GM23338 (cell line): ENCODE measurements around the gene PICALM. TPM values are rescaled to one million over a fixed set of nuclear protein-coding genes. Genes with fewer than 3 reads are reported as not detected.

ENCODE experiments used
- ATAC-seq: fragments of 200-7000 bp; cut with Tn5 transposase; 3 replicates; pipeline ENCODE4 v1.9.1; 2020
- DNase-seq: peaks from one replicate; pipeline ENCODE4 v3.0.0-alpha.2; 2015; ENCODE audit warnings: low spot score
- H2AFZ ChIP-seq: fragments of 200-600 bp; sonication (generic); 2 replicates; pipeline ENCODE4 v1.8.0; 2016; ENCODE audit warnings: antibody characterized with exemption, mild to moderate bottlenecking, moderate library complexity
- H3F3A ChIP-seq: fragments of 200-600 bp; sonication (generic); replicated peaks from 2 replicates; pipeline ENCODE4 v1.8.0; 2017; ENCODE audit warnings: antibody characterized with exemption, mixed run types, low read depth
- H3K27ac ChIP-seq: fragments of 200-600 bp; sonication (generic); 2 replicates; pipeline ENCODE4 v1.6.1; 2016; ENCODE audit warnings: low read depth
- H3K27me3 ChIP-seq: fragments of 200-600 bp; sonication (generic); 2 replicates; pipeline ENCODE4 v1.8.0; 2016; ENCODE audit warnings: mild to moderate bottlenecking, mixed run types, moderate library complexity; ENCODE audit not compliant: insufficient read depth
- H3K36me3 ChIP-seq: fragments of 200-600 bp; sonication (generic); 2 replicates; pipeline ENCODE4 v1.8.0; 2016; ENCODE audit warnings: mild to moderate bottlenecking; ENCODE audit not compliant: insufficient read depth
- H3K4me1 ChIP-seq: fragments of 200-600 bp; sonication (generic); 2 replicates; pipeline ENCODE4 v1.8.0; 2016; ENCODE audit warnings: mild to moderate bottlenecking, moderate library complexity; ENCODE audit not compliant: insufficient read depth
- H3K4me2 ChIP-seq: fragments of 200-600 bp; sonication (generic); 2 replicates; pipeline ENCODE4 v1.7.1; 2017; ENCODE audit warnings: mixed run types
- H3K4me3 ChIP-seq: fragments of 200-600 bp; sonication (generic); 2 replicates; pipeline ENCODE4 v1.6.1; 2016; ENCODE audit warnings: mixed run types
- H3K79me2 ChIP-seq: fragments of 200-600 bp; sonication (generic); replicated peaks from 2 replicates; pipeline ENCODE4 v1.8.0; 2017; ENCODE audit warnings: mild to moderate bottlenecking; ENCODE audit not compliant: insufficient read depth
- H3K9me2 ChIP-seq: fragments of 200-600 bp; sonication (generic); 2 replicates; pipeline ENCODE4 v1.8.0; 2017; ENCODE audit not compliant: insufficient read depth
- H4K20me1 ChIP-seq: fragments of 200-600 bp; sonication (generic); replicated peaks from 2 replicates; pipeline ENCODE4 v1.8.0; 2017; ENCODE audit warnings: mild to moderate bottlenecking; ENCODE audit not compliant: insufficient read depth
- H3K27ac Mint-ChIP-seq: 2 replicates; pipeline ENCODE4 v1.8.0; 2020; ENCODE audit warnings: inconsistent platforms, mild to moderate bottlenecking, moderate library complexity, mixed read lengths
- H3K27me3 Mint-ChIP-seq: 3 replicates; pipeline ENCODE4 v1.8.0; 2022; ENCODE audit warnings: low read depth, mild to moderate bottlenecking, moderate library complexity, mixed read lengths, inconsistent platforms; ENCODE audit not compliant: insufficient read depth, poor library complexity
- H3K36me3 Mint-ChIP-seq: 3 replicates; pipeline ENCODE4 v1.8.0; 2021; ENCODE audit warnings: low read depth, mild to moderate bottlenecking, inconsistent platforms, moderate library complexity, mixed read lengths
- H3K4me1 Mint-ChIP-seq: 3 replicates; pipeline ENCODE4 v1.8.0; 2020; ENCODE audit warnings: mild to moderate bottlenecking, inconsistent platforms, mixed read lengths
- H3K4me3 Mint-ChIP-seq: 3 replicates; pipeline ENCODE4 v1.8.0; 2021; ENCODE audit warnings: moderate library complexity, mild to moderate bottlenecking, inconsistent platforms, mixed read lengths
- H3K9me3 Mint-ChIP-seq: 3 replicates; pipeline ENCODE4 v1.8.0; 2020; ENCODE audit warnings: moderate library complexity, mild to moderate bottlenecking, inconsistent platforms, mixed read lengths
- CREB1 ChIP-seq: fragments of 250-450 bp; sonication (Bioruptor Pico); IDR thresholded peaks from 2 replicates; pipeline ENCODE4 v1.5.0; 2020; ENCODE audit warnings: low read depth, mild to moderate bottlenecking, moderate library complexity
- EZH2 ChIP-seq: fragments of 200-600 bp; sonication (generic); IDR thresholded peaks from one replicate; pipeline ENCODE4 v1.8.0; 2017; ENCODE audit warnings: antibody characterized with exemption, mild to moderate bottlenecking, low read depth; ENCODE audit not compliant: unreplicated experiment
- JUNB ChIP-seq: IDR thresholded peaks from one replicate; pipeline ENCODE4 v1.6.1; 2016; ENCODE audit warnings: antibody characterized with exemption; ENCODE audit not compliant: unreplicated experiment
- NANOG ChIP-seq: IDR thresholded peaks from 2 replicates; pipeline ENCODE4 v1.6.1; 2016; ENCODE audit warnings: antibody characterized with exemption, borderline replicate concordance
- POLR2AphosphoS5 ChIP-seq: IDR thresholded peaks from 2 replicates; pipeline ENCODE4 v1.6.1; 2016; ENCODE audit warnings: antibody characterized with exemption, low read depth
- STAT1 ChIP-seq: IDR thresholded peaks from one replicate; pipeline ENCODE4 v1.6.1; 2016; ENCODE audit warnings: antibody characterized with exemption; ENCODE audit not compliant: unreplicated experiment
- ZNF114 ChIP-seq: fragments of 250-450 bp; sonication (Bioruptor Pico); IDR thresholded peaks from 2 replicates; pipeline ENCODE4 v1.5.0; 2020; ENCODE audit warnings: mild to moderate bottlenecking, moderate library complexity
- ZNF331 ChIP-seq: fragments of 250-450 bp; sonication (Bioruptor Pico); IDR thresholded peaks from 2 replicates; pipeline ENCODE4 v1.5.0; 2020; ENCODE audit warnings: low read depth, mild to moderate bottlenecking, moderate library complexity
- polyA plus RNA-seq: library from polyadenylated mRNA; unstranded; fragments of >200 nt; fragmentation: Nextera tagmentation; extraction: Ambion mirVana; gene quantifications from 2 replicates; pipeline ENCODE4 v1.2.1, GENCODE V29; 2016
- total RNA-seq: library from RNA; depleted of rRNA; stranded (reverse); fragments of >200 nt; shearing (Covaris generic); gene quantifications from 2 replicates; pipeline ENCODE4 v1.2.3, GENCODE V29; 2014
- TF ChIP-seq, protein P1 (sequence below): IDR thresholded peaks from one replicate; pipeline ENCODE4 v1.6.1; 2018; ENCODE audit warnings: antibody characterized with exemption; ENCODE audit not compliant: unreplicated experiment
- TF ChIP-seq, protein P2 (sequence below): IDR thresholded peaks from 2 replicates; pipeline ENCODE4 v1.6.1; 2016; ENCODE audit warnings: antibody characterized with exemption

The PICALM gene
- total and polyA plus RNA-seq, 2 experiments from 2014 or later: 27.9 to 134 TPM

DNA sequence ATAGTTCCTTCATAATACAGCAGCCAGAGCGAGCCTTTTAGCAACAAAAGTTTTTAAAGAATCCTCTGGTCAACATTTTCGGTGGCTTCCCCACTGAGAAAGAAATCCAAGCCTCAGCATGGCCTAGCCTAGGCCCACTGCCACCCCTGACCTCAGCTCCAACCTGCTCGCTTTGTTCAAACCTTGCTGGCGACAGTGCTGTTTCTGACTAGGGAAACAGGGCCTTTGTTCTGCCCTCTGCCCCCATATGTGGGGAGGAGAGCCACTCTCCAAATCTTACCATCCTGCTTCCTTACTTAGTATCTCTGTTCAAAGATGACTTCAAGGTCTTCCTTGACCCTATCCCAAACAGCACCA, 117.9 kb downstream of the PICALM start (continued):
- TF ChIP-seq, protein P1, sequence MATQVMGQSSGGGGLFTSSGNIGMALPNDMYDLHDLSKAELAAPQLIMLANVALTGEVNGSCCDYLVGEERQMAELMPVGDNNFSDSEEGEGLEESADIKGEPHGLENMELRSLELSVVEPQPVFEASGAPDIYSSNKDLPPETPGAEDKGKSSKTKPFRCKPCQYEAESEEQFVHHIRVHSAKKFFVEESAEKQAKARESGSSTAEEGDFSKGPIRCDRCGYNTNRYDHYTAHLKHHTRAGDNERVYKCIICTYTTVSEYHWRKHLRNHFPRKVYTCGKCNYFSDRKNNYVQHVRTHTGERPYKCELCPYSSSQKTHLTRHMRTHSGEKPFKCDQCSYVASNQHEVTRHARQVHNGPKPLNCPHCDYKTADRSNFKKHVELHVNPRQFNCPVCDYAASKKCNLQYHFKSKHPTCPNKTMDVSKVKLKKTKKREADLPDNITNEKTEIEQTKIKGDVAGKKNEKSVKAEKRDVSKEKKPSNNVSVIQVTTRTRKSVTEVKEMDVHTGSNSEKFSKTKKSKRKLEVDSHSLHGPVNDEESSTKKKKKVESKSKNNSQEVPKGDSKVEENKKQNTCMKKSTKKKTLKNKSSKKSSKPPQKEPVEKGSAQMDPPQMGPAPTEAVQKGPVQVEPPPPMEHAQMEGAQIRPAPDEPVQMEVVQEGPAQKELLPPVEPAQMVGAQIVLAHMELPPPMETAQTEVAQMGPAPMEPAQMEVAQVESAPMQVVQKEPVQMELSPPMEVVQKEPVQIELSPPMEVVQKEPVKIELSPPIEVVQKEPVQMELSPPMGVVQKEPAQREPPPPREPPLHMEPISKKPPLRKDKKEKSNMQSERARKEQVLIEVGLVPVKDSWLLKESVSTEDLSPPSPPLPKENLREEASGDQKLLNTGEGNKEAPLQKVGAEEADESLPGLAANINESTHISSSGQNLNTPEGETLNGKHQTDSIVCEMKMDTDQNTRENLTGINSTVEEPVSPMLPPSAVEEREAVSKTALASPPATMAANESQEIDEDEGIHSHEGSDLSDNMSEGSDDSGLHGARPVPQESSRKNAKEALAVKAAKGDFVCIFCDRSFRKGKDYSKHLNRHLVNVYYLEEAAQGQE: no peak

DNA sequence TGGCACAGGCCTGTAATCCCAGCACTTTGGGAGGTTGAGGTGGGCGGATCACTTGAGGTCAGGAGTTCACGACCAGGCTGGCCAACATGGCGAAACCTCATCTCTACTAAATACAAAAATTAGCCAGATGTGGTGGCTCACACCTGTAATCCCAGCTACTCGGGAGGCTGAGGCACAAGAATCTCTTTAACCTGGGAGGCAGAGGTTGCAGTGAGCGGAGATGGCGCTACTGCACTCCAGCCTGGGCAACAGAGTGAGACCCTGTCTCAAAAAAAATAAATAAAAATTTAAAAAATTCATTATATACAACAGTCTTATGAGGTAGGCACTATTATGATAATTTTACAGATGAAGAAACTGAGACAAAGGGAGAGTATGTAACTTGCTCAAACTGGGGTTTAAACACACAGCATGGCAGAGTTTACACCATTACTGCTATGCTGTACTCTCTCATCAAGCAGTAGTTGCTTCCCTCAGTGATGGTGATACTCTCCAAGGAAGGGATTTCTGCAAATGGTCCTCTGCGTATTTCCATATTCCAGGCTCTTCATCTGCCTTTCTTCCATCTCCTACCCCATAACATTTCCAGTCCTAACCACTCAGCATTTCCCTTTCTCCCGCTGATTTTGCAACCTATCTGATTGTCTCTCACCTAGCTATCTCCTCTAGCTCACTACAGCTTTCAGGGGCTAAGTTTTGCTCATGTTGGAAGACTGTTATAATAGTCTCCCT, 118.4 kb downstream of the PICALM start:
- Histone ChIP-seq H3K9me2 (no peaks in the 10 kb centered on the region), H3K36me3 (no peaks in the 10 kb centered on the region), H3K4me3 (no peak overlapping the region), H4K20me1 (no peaks in the 10 kb centered on the region), H2AFZ (no peak overlapping the region), H3K79me2 (no peaks in the 10 kb centered on the region), H3K27me3 (no peaks in the 10 kb centered on the region), H3F3A (no peaks in the 10 kb centered on the region), H3K4me2 (no peak overlapping the region), H3K27ac (no peak overlapping the region), H3K4me1 (no peaks in the 10 kb centered on the region)
- DNase-seq: no peak
- Mint-ChIP-seq H3K27ac (no peak overlapping the region), H3K4me1 (no peaks in the 10 kb centered on the region), H3K36me3 (peaks cover 23% of the 10 kb centered on the region; the same call in 2 of the 3 replicates), H3K27me3 (peaks cover 1% of the 10 kb centered on the region), H3K4me3 (no peak overlapping the region), H3K9me3 (peaks cover 9% of the 10 kb centered on the region)
- TF ChIP-seq STAT1 (no peak), NANOG (no peak), JUNB (no peak), ZNF114 (CRISPR knock-in tag) (no peak), CREB1 (CRISPR knock-in tag) (no peak)
- ATAC-seq: no peak

DNA sequence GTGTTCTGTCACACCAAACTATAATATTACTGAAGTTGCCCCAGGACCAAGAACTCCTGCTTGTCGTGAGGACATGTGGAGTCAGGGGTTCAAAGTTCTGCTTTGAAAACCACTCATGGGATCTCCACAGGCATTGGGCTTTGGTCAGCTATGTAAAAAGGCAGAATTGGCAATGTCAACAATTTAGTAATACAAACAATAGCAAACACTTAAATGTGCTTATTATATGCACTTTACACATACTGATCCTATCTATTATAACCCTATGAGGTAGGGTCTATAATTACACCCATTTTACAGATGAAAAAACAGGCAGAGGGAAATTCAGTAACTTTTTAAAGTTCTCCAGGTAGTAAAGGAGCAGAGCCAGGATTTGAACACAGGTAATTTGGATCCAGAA, 119.1 kb downstream of the PICALM start:
- H3K27me3 Mint-ChIP-seq: peaks cover 2% of the 10 kb centered on the region
- Histone ChIP-seq H3K4me2 (no peak overlapping the region), H3K79me2 (no peaks in the 10 kb centered on the region), H3K27me3 (no peaks in the 10 kb centered on the region), H3K4me3 (no peak overlapping the region), H3K27ac (no peak overlapping the region), H3F3A (no peaks in the 10 kb centered on the region), H3K36me3 (no peaks in the 10 kb centered on the region), H2AFZ (no peak overlapping the region), H3K9me2 (no peaks in the 10 kb centered on the region), H3K4me1 (no peaks in the 10 kb centered on the region), H4K20me1 (no peaks in the 10 kb centered on the region)
- peaks cover 16% of the 10 kb centered on the region for H3K9me3 Mint-ChIP-seq
- H3K4me3 Mint-ChIP-seq: no peak overlapping the region
- no peaks in the 10 kb centered on the region for H3K4me1 Mint-ChIP-seq
- H3K27ac Mint-ChIP-seq: no peak overlapping the region
- DNase-seq: no peak
- no peak for ATAC-seq
- H3K36me3 Mint-ChIP-seq: peaks cover 21% of the 10 kb centered on the region; the same call in 2 of the 3 replicates
- TF ChIP-seq, protein P2, sequence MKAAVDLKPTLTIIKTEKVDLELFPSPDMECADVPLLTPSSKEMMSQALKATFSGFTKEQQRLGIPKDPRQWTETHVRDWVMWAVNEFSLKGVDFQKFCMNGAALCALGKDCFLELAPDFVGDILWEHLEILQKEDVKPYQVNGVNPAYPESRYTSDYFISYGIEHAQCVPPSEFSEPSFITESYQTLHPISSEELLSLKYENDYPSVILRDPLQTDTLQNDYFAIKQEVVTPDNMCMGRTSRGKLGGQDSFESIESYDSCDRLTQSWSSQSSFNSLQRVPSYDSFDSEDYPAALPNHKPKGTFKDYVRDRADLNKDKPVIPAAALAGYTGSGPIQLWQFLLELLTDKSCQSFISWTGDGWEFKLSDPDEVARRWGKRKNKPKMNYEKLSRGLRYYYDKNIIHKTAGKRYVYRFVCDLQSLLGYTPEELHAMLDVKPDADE: no peak
- no peak for TF ChIP-seq STAT1
- no peak for TF ChIP-seq ZNF114 (CRISPR knock-in tag)
- TF ChIP-seq CREB1 (CRISPR knock-in tag): no peak
- TF ChIP-seq EZH2: no peak
- TF ChIP-seq, protein P1: no peak
- TF ChIP-seq ZNF331 (CRISPR knock-in tag): no peak
- TF ChIP-seq NANOG: no peak
- TF ChIP-seq POLR2AphosphoS5: no peak
- TF ChIP-seq JUNB: no peak
